Activated gamma-delta T cell (primary cell): ENCODE data around the gene SH2D4B.
"Not testable (repeated sequence)": the region's sequence is repeated elsewhere in the genome, so short reads cannot be mapped to it uniquely, and the experiment has no call there.

Experiments used
- DNase-seq: peaks from one replicate; lab custom pipeline; 2025; lab: John Stamatoyannopoulos, UW

Gene SH2D4B

DNA sequence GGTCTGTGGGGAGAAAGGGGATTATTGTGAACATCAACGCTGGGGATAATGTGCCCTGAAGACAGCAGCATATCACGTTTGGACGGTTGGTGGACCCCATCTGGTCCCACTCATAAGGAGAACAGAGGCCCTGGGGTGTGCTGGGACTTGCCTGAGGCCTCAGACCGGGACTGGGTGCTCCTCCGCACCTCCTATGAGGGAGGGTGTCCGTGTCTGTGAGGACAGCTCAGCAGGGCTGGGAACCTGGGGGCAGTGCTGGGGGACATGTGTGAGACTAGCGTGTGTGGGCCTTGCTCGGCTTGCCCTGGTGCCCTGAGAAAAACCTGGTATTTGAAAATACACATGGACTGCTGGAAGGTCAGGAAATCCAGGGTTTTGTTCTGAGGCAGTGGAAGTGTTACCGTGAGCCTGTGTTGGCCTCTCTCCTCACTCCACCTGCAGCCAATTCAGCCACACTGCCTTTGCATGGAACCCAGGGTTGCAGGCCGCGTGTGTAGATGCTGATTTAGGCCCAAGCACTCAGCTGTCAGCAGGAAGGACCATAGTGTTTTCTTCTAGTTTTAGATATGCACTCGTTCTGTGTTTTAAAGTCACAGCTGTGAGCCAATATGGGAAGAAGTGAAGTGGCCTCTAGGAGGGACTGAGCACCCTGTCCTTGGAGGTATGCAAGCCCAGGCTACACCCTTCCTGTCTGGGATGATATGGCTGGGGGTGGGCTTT lies 13.4 kb upstream of the SH2D4B start:
- DNase-seq, result no peak

DNA sequence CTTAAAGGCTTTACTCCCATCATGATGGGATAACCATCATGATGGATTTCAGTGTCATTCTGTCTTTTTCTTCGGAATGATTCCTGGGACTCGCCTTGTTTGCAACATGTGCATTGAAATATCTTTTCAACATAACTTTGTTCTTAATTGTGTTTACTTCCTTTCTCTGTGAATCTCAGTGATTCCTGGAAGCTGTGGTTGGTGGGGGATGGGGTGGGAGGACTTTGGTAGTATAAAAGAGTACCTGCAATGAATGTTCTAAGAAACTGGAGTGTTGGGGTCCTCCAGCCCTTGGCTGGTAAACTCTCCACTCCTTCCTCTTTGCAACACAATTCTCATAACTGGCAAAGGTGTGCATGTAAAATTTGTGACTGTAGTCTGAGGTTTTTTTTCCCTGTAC lies 11.5 kb upstream of the SH2D4B start:
- DNase-seq, result no peak

DNA sequence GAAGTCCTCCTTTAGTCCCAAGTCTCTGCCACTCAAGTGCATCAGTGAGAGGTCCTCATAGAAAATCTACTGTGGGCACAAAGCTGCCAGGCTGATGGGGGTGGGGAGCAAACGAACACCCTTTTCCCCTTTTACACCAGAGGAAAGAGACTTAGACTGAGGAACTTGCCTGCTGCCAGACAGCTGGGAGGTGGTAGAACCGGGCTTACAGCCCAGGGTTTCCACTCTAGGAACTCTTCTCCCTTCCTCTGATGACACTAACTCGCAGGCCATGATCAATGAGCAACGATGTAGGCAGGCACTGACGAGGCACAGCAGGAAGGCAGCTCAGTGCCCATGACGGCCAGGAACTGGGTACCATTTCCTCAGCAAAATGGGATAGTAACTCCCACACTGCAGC lies 11.0 kb upstream of the SH2D4B start:
- no peak for DNase-seq

DNA sequence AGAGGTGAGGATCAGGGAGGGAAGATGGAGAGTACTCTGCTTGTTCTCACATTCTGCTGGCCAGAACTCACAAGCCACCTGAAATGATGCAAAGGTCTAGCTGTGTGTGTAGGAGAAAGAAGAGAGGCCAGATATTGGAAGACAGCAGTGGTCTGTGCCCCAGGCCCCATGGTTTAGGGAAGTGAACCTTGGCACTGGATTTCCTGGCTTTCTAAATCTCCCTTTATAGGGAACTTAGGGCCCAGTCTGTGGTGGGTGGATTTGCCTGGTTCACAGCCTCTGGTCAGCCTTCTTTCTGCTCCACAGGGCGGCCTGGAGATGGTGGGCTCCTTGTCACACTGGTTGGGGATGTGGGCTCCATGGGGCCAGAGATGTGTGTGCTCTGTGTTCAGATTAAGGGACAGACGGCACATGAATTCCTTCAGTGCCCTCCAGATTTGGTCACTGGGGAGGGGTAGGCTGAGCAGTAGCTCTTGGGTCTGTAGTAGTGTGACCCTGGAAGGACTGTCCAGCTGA lies 9.5 kb upstream of the SH2D4B start:
- no peak for DNase-seq

DNA sequence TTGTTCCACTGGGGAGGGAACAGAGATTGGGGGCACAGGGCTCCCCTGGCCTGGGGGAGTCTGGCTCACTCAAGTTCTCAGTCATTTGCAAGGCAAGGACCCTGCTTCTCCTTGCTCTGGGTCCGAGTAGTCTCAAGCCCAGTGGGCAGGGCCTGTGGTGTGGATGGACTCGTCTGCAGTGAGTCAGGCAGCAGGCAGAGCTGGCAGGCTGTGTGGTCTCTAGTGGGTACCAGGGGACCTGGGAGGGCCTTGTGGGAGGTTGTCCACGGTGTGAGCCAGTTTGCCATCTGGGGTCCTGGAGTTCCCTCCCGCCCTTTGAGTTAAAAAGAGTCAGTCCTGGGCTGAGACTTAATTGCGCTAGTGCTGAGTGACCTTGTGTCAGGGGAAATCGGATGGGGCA lies 8.8 kb upstream of the SH2D4B start:
- no peak for DNase-seq

DNA sequence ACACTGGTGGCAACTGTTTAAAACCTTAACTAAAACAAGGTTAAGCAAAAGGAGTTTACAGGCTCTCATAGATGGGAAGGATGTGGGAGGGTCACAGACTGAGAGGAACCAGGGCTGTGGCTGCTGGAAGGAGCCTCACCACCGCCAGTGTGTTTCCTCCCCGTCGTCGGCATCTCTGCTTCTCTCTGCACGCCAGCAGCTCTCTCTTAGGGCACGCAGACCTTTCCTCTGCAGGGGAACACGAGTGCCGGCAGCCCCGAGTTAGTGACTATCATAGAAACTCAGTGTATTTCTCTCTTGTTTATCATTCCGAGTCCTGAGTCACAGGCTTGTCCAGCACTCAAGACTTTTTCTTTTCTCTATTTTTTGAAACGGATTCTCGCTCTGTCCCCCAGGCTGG lies 8.1 kb upstream of the SH2D4B start:
- no peak for DNase-seq

DNA sequence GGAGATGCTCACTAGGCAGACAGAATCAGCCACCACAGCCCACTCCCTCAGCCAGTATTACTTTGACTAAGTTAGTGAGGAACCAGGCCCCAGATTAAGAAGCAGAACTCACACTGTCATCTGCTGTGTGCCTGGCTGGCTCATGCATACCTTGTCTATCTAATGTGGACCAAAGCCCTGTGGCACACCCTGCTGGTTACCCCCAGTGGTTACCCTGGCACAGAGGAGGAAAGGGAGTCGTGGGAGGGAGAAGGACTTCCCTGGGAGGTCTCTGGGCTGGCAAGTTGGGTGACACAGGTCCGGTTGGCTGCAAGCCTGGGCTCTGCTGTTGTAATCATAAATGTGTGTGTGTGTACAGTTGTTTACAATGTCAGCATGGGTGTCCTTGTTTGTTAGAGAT lies 7.5 kb upstream of the SH2D4B start:
- no peak for DNase-seq

DNA sequence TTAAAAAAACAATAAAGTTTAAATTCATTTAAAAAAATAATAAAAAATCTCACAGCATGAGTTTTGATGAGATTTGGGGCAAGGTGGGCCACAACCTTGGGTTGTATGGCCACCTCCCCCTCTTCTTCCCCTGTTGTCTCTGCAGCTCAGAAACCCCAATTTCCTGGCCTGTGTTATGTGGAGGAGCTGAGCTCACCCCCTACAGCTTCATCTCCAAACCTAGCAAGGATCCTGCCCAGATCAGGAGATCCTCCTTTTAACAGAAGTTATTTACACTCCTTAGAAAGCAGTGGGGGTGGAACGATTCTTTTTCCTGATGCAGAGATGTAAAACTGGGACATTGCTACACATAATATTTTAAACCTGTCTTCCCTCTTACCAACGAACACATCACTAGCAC lies 6.9 kb upstream of the SH2D4B start:
- DNase-seq, result no peak

DNA sequence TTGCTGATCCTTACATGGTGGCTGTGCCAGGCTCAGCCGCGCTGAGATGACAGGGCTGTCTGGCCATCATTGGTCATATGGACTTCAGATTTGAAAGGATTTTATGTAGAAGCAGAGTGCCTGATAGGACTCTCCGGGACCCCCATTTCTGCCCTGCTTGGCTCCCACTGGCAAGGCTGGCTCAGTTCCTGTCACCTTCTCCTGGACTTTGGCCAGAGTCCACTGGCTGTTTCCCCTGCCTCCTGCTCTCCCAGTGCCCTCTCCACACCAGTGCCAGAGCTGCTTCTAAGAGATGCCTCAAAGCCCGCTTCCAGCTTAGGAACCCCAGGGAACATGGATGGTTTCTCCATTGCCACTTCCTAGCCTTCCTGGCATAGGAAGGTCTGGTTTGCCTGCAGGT lies 5.1 kb upstream of the SH2D4B start:
- no peak for DNase-seq

DNA sequence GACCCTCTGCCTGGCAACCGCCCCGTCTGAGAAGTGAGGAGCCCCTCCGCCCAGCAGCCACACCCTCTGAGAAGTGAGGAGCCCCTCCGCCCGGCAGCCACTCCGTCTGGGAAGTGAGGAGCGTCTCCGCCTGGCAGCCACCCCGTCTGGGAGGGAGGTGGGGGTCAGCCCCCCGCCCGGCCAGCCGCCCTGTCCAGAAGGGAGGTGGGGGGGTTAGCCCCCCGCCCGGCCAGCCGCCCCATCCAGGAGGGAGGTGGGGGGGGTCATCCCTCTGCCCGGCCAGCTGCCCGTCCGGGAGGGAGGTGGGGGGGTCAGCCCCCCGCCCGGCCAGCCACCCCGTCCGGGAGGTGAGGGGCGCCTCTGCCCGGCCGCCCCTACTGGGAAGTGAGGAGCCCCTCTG lies 3.6 kb upstream of the SH2D4B start:
- DNase-seq, result not testable (repeated sequence)

DNA sequence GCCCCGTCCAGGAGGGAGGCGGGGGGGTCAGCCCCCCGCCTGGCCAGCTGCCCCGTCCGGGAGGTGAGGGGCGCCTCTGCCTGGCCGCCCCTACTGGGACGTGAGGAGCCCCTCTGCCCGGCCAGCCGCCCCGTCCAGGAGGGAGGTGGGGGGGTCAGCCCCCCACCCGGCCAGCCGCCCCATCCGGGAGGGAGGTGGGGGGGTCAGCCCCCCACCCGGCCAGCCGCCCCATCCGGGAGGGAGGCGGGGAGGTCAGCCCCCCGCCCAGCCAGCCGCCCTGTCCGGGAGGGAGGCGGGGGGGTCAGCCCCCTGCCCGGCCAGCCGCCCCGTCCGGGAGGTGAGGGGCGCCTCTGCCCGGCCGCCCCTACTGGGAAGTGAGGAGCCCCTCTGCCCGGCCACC lies 3.1 kb upstream of the SH2D4B start:
- DNase-seq, result not testable (repeated sequence)

DNA sequence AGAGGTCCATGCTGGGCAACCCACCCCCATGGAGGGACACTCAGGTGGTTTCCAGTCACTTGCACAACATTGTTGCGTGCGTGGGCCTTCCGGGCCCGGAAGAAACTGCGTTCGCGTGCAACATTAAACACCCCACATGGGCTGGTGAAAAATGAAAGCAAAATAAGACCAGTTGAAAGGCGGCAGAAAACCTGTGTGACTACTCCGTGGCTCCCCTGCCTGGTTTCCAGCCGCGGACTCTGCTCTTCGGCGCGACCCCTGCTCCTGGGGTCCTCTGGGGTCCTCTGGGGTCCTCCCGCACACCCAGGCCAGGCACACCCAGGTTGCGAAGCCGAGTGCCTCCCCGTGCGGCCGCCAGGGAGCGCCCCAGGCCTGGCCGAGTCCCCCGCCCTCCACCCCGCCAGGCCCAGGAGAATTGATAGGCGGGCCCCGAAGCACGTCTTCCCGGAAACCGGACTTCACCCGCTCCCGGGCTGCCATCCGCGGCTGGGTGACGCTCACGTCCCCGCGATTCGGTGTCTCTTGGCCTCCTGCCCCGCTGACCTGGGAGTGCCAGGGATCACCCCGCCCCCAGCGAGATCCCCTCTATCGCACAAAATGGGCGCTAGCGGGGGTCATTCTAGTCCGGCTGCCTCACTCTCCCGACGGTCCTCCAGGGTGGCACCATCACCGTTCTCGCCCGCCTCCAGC lies 1.9 kb upstream of the SH2D4B start:
- DNase-seq, result peak; percentile 52

DNA sequence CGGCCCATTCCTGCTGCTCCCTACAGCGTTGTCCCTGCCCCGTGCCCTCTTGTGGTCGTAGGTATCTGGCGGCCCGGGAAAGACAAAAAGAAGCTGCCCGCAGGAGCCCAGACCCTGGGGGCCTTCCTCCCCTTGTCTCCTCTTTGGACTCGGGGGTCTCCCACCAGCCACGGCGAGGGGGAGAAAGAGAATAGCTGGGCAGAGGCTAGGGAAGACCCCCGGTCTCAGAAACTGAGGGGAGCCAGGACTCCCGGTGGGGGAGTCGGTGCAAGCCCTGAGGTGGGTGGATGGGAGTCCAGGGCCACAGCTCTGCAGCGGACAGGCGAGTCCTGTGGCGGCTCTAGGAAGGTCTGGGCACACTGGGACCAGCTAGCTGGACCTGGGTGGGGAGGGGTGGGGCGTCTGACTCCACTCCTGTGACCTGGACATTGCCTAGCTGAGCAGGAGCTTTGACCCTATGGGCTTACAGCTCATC lies 1.3 kb upstream of the SH2D4B start:
- no peak for DNase-seq

DNA sequence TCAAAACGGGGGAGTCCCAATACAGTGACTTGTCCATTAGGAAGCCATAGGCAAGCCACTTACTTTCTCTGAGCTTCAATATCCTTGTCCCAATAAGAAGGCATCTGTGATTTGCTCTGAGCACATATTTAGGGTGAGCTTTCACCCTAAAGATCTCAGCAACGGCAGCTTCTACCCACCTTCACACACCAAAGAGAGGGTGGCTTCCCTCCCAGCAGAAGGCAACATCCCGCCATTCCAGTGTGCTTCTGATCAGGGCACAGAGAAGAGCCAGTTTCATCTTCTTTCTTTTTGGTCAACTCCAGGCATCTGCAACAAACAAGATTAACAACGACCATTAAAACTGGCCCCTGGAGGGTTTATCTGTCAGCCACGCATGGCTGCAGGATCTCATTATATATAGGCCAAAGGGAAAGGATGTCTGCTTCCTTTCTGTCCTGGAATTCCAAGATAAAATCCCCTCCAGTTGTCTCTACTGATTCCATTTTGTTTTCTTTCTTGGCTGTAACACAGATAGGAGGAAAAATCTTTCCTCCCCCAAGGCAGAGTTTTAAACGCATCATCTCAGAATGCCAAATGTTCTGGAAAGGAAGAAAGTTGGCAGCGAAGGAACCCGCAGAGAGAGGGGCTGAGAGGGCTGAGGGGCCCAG lies 491 bp upstream of the SH2D4B start:
- DNase-seq, result no peak

DNA sequence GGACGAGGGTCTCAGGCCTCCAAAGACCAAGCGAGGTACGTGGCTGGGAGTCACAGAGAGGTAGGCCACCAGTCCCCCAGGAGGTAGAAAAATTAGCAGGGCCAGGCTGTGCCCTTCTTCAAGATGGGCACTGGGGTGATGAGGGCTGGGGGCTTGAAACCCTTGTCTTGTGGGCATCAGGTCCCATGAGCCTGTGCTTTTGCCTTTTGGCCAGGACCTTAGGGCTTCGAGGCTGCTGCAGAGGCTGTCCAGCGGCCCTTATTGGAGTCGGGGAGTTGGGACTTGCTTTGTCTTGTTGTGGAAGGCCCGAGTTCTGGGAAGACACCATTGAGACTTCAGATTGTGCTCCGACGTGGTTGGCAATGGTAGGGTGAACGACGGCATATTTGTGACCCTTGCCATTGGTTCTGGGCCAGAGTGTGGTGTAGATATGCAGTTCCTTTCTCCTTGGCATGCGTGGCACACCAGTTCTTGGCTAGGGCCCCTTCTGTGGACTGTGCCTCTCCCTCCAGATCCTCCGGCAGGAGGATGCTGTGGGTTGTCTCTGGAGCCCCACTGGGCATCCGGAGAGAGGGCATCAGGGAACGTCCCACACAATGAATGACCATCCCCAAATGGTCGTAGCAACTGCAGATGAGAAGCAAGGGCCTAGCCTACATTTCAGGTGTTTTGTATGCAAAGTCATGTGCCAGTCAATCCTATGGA lies 931 bp downstream of the SH2D4B start:
- DNase-seq, result no peak

DNA sequence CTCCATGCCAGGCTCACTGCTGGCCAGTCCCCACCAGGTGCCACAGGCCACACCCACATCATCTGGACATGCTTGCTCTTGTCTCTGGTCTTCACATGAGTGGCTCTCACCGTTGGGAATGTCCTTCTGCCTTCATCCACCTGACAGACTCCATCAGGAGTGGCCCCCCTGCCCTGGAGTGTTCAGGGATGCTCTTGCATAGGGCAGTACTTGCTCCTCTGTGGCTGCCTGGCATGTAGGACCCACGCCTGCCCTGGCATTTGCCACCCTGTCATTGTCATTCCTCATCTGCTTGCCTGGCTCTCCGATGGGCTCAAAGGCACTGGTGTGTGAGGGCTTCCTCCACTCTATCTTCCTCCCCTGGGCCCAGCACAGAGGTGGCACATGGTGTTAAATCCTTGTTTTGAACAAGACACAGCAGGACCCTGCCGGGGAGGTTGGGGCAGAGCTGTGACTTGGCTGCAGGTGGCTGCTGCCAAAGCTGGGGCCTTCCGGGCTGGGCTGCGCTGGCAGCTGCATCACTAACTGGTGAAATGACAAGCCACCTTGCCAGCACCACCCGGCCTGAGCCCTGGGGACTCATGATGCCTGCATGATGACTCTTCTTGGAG lies 1.8 kb downstream of the SH2D4B start:
- no peak for DNase-seq

DNA sequence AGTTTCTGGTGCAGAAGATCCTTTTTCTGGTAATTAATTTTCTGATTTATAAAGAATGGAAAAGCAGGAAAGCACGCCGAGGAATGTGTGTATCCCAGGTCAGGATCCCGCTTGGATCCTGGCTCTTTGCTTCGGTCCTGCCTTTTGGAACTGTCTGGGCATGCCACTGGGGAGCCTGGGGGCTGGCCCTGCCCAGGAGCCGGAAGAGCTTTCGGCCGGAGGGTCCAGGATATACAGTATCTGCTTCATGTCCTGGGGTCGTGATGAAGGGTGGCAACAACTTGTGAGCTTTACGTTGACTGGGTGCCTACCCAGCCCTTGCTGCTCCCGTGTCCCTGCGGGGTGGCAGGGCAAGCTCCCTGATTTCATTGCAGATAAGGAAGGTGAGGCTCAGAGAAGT lies 2.4 kb downstream of the SH2D4B start:
- DNase-seq, result no peak

DNA sequence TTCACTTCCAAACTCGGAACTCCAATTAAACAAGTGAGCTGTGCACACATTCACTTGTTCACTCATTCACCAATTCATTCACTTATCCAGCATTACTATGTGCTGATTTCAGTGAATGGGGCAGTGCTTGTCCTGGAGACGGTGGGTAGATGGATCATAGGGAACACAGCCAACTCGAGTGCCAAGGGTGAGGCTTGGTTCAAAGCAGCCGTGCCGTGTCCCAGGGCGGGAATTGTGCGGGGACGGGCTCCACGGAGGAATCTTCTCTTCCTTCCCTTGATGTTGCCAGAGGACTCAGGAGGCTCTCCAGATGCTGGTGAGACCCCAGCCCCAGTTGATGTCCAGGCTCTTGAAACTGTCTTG lies 2.9 kb downstream of the SH2D4B start:
- DNase-seq, result no peak

DNA sequence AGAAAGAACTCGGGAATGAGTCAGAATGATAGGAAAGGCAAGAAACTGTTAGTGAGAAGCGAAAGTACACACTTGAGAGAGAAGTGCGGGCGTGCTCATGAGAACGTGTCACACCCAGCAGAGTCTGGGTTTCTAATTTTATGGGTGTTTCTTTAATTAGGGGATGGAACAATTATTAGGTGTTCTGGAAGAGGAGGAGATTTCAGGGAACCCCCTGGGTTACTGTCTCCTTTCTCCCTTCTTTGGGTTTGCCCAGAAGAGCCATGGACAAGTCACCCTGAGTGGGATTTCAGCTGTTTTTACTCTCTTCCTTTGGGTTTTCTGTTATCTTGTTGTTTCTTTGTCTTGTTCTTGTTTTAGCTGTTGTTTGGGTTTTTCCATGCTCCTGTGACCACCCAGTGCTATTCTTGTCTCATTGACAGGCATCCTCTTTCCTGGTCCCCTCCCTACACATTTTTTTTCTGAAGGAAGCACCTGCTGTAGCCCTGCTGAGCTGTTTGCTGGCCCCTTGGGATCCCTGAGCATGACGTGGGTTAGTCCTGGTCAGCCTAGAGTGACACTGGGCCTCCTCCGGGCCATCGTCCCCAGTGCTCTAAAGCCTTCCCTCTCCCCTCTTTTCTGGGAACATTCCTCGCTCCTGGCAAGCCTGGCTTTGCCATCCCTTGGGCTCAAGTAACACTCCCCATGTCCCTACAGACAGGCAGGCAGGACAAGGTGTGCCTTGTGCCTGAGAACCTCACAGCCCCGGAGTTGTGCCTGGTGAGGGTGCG lies 3.5 kb downstream of the SH2D4B start:
- no peak for DNase-seq

DNA sequence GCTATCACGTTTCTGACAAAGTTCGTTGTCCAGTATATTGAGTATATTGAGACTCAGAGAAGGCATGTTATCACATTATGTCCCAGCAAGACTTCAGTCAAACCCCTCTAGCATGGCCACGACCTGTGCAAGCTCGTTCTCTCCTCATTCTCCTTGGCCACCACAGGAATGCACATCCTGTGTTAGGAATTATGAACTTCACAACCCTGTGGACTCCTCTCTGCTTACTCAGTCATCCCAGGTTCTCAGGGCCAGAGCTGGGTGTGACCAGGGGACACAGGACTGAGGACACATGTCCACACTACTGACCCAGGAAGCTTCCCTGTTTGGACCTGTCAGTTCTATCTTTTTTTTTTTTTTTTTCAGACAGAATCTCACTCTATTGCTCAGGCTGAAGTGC lies 4.4 kb downstream of the SH2D4B start:
- no peak for DNase-seq

DNA sequence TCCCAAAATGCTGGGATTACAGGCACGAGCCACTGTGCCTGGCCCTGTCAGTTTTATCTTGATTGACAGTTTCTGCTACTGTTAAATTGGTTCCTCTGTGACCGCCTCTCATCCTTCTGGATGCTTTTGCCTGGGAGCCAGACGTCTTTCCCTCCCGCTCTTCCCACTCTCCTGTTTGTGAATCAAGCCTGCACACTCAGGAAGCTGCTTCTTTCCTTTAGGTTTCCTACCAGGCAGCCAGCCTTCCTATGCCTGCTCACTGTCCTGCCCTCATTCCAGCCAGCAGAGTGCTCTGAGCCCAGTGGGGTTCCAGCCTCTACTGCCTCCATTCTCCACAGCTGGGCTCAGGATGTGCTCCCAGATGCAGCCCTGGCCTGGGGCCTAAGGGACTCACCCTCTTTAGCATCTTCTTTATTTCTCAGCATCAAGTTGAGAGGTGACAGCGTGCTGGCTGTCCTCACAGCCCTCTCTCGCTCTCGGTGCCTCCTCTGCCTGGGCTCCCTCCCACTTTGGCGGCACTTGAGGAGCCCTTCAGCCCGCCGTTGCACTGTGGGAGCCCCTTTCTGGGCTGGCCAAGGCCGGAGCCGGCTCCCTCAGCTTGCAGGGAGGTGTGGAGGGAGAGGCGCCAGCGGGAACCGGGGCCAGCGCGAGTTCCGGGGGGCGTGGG lies 5.1 kb downstream of the SH2D4B start:
- DNase-seq, result no peak
